GM10266 (cell line): ENCODE data around the gene NRP2.

Experiments used
- DNase-seq: peaks from one replicate; pipeline ENCODE4 v3.0.0; 2012; ENCODE audit errors: extremely low spot score
- CTCF ChIP-seq: IDR thresholded peaks from 2 replicates; pipeline ENCODE4 v1.5.1; 2012; ENCODE audit warnings: mild to moderate bottlenecking, low read depth; ENCODE audit not compliant: control insufficient read depth, insufficient read depth; ENCODE audit errors: missing control alignments

NRP2 gene

GRCh38 chr2:205741256-205741978, 59.1 kb downstream of the NRP2 start:
- no peak for DNase-seq
- TF ChIP-seq CTCF, result no peak

- DNase-seq, result no peak
- TF ChIP-seq CTCF, result no peak
These were observed 60.8 kb downstream of the NRP2 start for GRCh38 chr2:205743137-205743536.

- no peak for DNase-seq
- no peak for TF ChIP-seq CTCF
These were observed 61.8 kb downstream of the NRP2 start for GRCh38 chr2:205744074-205744591.

- no peak for TF ChIP-seq CTCF
- no peak for DNase-seq
These were observed 63.5 kb downstream of the NRP2 start for GRCh38 chr2:205745661-205746419.

- TF ChIP-seq CTCF, result no peak
- DNase-seq, result no peak
These were observed 64.1 kb downstream of the NRP2 start for GRCh38 chr2:205746420-205746785.

- TF ChIP-seq CTCF, result no peak
- no peak for DNase-seq
These were observed 65.6 kb downstream of the NRP2 start for GRCh38 chr2:205747829-205748386.
